HCT116 (cell line): ENCODE measurements around the gene TMEM129. TPM values are rescaled to one million over a fixed set of nuclear protein-coding genes. Genes with fewer than 3 reads are reported as not detected.

ENCODE experiments used
- ATAC-seq: fragments of 200-7000 bp; cut with Tn5 transposase; 2 replicates; pipeline ENCODE4 v1.9.1; 2020; ENCODE audit warnings: mild to moderate bottlenecking, moderate library complexity
- BruUV-seq: library from RNA; stranded (reverse); fragments of 400-500 nt; replicated peaks from 2 replicates; lab custom pipeline; 2021; lab: Mats Ljungman, UMichigan
- CTCF ChIA-PET: fragments of 300-600 bp; sonication (Branson Sonifier 250); formaldehyde crosslinking; loops from one replicate; lab custom pipeline; 2021; ENCODE audit warnings: antibody characterized with exemption; lab: Charles Lee
- POLR2A ChIA-PET: fragments of 300-600, 350-600 bp; sonication (Branson Sonifier 250); formaldehyde crosslinking; loops from one replicate; lab custom pipeline; 2021; ENCODE audit warnings: antibody characterized with exemption; lab: Charles Lee
- RAD21 ChIA-PET, 2 experiments: fragments of 300-600 bp; sonication (Branson Sonifier 250); formaldehyde crosslinking; loops; one replicate each; lab custom pipeline; 2023; ENCODE audit warnings: low total read pairs in 2 of 2; ENCODE audit not compliant: uncharacterized antibody in 2 of 2, unreplicated experiment in 2 of 2, low non-redundant PET in 1 of 2; lab: Charles Lee
- DNase-seq: peaks from one replicate; pipeline ENCODE4 v3.0.0-alpha.2; 2010; ENCODE audit warnings: low read depth, low spot score
- H2AFZ ChIP-seq: fragments of 200-600 bp; shearing (Covaris generic), sonication (generic); 2 replicates; pipeline ENCODE4 v1.6.1; 2017; ENCODE audit warnings: low read depth, mixed run types, mixed read lengths, antibody characterized with exemption, low read length; ENCODE audit not compliant: poor library complexity, severe bottlenecking
- H3K27ac ChIP-seq: 2 replicates; pipeline ENCODE4 v1.5.1; 2012; ENCODE audit warnings: low read depth, low read length
- H3K27me3 ChIP-seq: fragments of 200-600 bp; sonication (generic); 2 replicates; pipeline ENCODE4 v1.6.1; 2016; ENCODE audit warnings: mixed run types, low read length, mixed read lengths; ENCODE audit not compliant: insufficient read depth
- H3K36me3 ChIP-seq, 2 experiments: fragments of 200-500 bp in 1 of 2; fragments of 200-600 bp in 1 of 2; sonication (Bioruptor generic) in 1 of 2; sonication (generic) in 1 of 2; 2 replicates each; pipeline versions ENCODE4 v1.5.1 to v1.6.1; 2014 to 2016; ENCODE audit warnings: low read length in 2 of 2, inconsistent platforms in 1 of 2, mixed read lengths in 1 of 2, mixed run types in 1 of 2; ENCODE audit not compliant: insufficient read depth in 2 of 2, control insufficient read depth in 1 of 2
- H3K4me1 ChIP-seq, 2 experiments: fragments of 200-600 bp in 1 of 2; sonication (generic) in 1 of 2; 2 replicates each; pipeline versions ENCODE4 v1.5.1 to v1.6.1; 2012 to 2017; ENCODE audit warnings: low read length in 2 of 2, inconsistent platforms in 1 of 2, mild to moderate bottlenecking in 1 of 2, mixed read lengths in 1 of 2, mixed run types in 1 of 2, moderate library complexity in 1 of 2; ENCODE audit not compliant: insufficient read depth in 2 of 2, control insufficient read depth in 1 of 2
- H3K4me2 ChIP-seq: fragments of 200-600 bp; sonication (generic); 2 replicates; pipeline ENCODE4 v1.6.1; 2017; ENCODE audit warnings: mixed run types, low read length, mixed read lengths
- H3K4me3 ChIP-seq, 2 experiments: fragments of 200-600 bp in 1 of 2; sonication (generic) in 1 of 2; replicated peaks in 1 of 2; 2 replicates each; pipeline ENCODE4 v1.5.1; 2011 to 2016; ENCODE audit warnings: low read length in 2 of 2, control low read depth in 1 of 2, low read depth in 1 of 2, mild to moderate bottlenecking in 1 of 2, mixed read lengths in 1 of 2, mixed run types in 1 of 2
- H3K79me2 ChIP-seq: fragments of 200-600 bp; sonication (generic); 2 replicates; pipeline ENCODE4 v1.6.1; 2017; ENCODE audit warnings: mild to moderate bottlenecking, mixed run types, low read length, moderate library complexity, mixed read lengths; ENCODE audit not compliant: insufficient read depth
- H3K9ac ChIP-seq: fragments of 200-600 bp; sonication (generic); 2 replicates; pipeline ENCODE4 v1.6.1; 2016; ENCODE audit warnings: low read length, mixed read lengths
- H3K9me2 ChIP-seq: fragments of 200-600 bp; sonication (generic), shearing (Covaris generic); 2 replicates; pipeline ENCODE4 v1.6.1; 2017; ENCODE audit warnings: mixed run types, mild to moderate bottlenecking, moderate library complexity; ENCODE audit not compliant: insufficient read depth
- H3K9me3 ChIP-seq, 2 experiments: fragments of 200-500 bp in 1 of 2; fragments of 200-600 bp in 1 of 2; sonication (Bioruptor generic) in 1 of 2; sonication (generic) in 1 of 2; 2 replicates each; pipeline ENCODE4 v1.6.1; 2014 to 2017; ENCODE audit warnings: low read length in 2 of 2, mixed read lengths in 2 of 2, inconsistent platforms in 1 of 2, low read depth in 1 of 2, mild to moderate bottlenecking in 1 of 2, mixed run types in 1 of 2, moderate library complexity in 1 of 2; ENCODE audit not compliant: control insufficient read depth in 1 of 2, insufficient read depth in 1 of 2
- H4K20me1 ChIP-seq: fragments of 200-600 bp; sonication (generic), shearing (Covaris generic); 2 replicates; pipeline ENCODE4 v1.6.1; 2017; ENCODE audit warnings: mixed run types, mild to moderate bottlenecking, moderate library complexity; ENCODE audit not compliant: insufficient read depth
- CBX3 ChIP-seq: IDR thresholded peaks from 2 replicates; pipeline ENCODE4 v1.6.1; 2012; ENCODE audit warnings: low read depth
- EZH2 ChIP-seq: fragments of 200-600 bp; sonication (generic); IDR thresholded peaks from 2 replicates; pipeline ENCODE4 v1.6.1; 2017; ENCODE audit warnings: antibody characterized with exemption, mixed run types
- FOSL1 ChIP-seq: IDR thresholded peaks from 2 replicates; pipeline ENCODE4 v1.6.1; 2012; ENCODE audit warnings: low read depth
- SP1 ChIP-seq: IDR thresholded peaks from 2 replicates; pipeline ENCODE4 v1.6.1; 2012; ENCODE audit warnings: low read depth
- YY1 ChIP-seq: IDR thresholded peaks from 2 replicates; pipeline ENCODE4 v1.6.1; 2011; ENCODE audit warnings: low read length, low read depth, moderate library complexity, mild to moderate bottlenecking; ENCODE audit not compliant: insufficient replicate concordance; ENCODE audit errors: extremely low read depth
- intact Hi-C: fragments of 100-400 bp; cut with micrococcal nuclease; formaldehyde crosslinking; loops from 2 replicates; pipeline ENCODE4 v1.10.0; 2022
- total RNA-seq: library from RNA; stranded (reverse); gene quantifications from one replicate; pipeline ENCODE4 v1.2.1, GENCODE V29; 2021; ENCODE audit not compliant: unreplicated experiment
- TF ChIP-seq, protein P1 (sequence below): IDR thresholded peaks from 2 replicates; pipeline ENCODE4 v1.6.1; 2012
- TF ChIP-seq, protein P2 (sequence below), 3 experiments: fragments of 200-600 bp in 1 of 3; sonication (generic) in 1 of 3; IDR thresholded peaks in 2 of 3; conservative IDR thresholded peaks in 1 of 3; 2 replicates each; pipeline ENCODE4 v1.5.1; 2012 to 2017; ENCODE audit warnings: low read depth in 2 of 3, low read length in 2 of 3, antibody characterized with exemption in 1 of 3, borderline replicate concordance in 1 of 3, control low read depth in 1 of 3, mild to moderate bottlenecking in 1 of 3, mixed read lengths in 1 of 3, mixed run types in 1 of 3, moderate library complexity in 1 of 3; ENCODE audit not compliant: insufficient read depth in 1 of 3

TMEM129 gene
- total RNA-seq, 1 experiment from 2014 or later = 29.4 TPM

DNA sequence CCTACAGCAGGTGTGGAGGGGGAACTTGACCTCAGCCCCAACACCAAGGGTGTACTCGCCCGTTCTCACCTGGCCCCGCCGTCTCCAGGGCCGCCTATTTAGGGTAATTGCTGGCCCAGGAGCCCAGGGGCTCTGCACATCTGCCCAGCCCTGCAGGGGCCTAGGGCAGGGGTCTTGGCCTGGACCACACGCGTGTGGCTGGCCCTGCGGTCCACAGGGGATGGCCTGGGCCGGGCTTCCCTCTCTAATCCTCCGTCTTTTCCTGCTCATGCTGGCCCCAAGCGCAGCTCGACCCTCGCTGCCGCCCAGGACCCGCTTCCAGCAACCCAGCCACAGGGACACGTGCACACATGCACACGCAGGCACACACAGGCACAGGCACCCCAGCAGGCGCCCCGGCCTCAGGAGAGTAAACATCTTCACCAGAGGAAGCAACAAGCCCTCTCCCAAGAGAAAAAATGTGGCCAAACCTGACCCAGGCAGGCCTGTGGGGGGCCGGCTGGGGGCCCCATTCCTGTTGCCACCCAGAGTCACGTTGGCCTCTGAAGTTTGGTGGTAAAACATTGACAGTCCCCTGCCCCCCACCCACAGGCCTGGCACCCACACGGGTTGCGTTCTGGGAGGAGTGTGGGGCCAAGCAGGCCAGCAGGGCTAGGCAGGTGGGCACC is 47.4 kb upstream of the TMEM129 start:
- Histone ChIP-seq H3K4me2 (peak overlapping the region; percentile 62), H3K9ac (0 out of 2 replicates have a peak overlapping the region, but pooled peaks have one; percentile 2), H3K9me3 (no peaks in the 10 kb centered on the region), H2AFZ (no peak overlapping the region), H4K20me1 (no peaks in the 10 kb centered on the region), H3K27ac (peak overlapping the region; percentile 54; the same call in 1 of the 2 replicates), H3K79me2 (no peaks in the 10 kb centered on the region), H3K4me1 (peaks cover 33 to 35% of the 10 kb centered on the region in 2 experiments), H3K27me3 (no peaks in the 10 kb centered on the region), H3K36me3 (no peaks in the 10 kb centered on the region), H3K4me3 (peak overlapping the region in 1 of 2 experiments; percentile 26; a peak in 1 of 4 replicates), H3K9me2 (no peaks in the 10 kb centered on the region)
- TF ChIP-seq FOSL1 (no peak), EZH2 (no peak), SP1 (no peak), YY1 (no peak), CBX3 (no peak)
- TF ChIP-seq, protein P1, sequence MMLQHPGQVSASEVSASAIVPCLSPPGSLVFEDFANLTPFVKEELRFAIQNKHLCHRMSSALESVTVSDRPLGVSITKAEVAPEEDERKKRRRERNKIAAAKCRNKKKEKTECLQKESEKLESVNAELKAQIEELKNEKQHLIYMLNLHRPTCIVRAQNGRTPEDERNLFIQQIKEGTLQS = no peak
- intact Hi-C loops = no loop called here
- no peak for ATAC-seq
- ChIA-PET CTCF (interaction anchor here (0.6 to 1.6 kb wide), 10 partner anchors 10 to 704 kb away, joined by 3 to 8 read pairs (median 4); partner anchors contain the start of gene FGFR3), POLR2A (interaction anchor here (0.6 to 1.2 kb wide), 2 partner anchors 26 to 546 kb away, joined by 5 to 7 read pairs; no protein-coding TSS in a partner anchor), RAD21 (interaction anchor here (0.6 to 0.7 kb wide), 6 partner anchors 14 to 604 kb away, joined by 3 to 7 read pairs (median 5); no protein-coding TSS in a partner anchor)
- no TSS peak for BruUV-seq
- DNase-seq = no peak

DNA sequence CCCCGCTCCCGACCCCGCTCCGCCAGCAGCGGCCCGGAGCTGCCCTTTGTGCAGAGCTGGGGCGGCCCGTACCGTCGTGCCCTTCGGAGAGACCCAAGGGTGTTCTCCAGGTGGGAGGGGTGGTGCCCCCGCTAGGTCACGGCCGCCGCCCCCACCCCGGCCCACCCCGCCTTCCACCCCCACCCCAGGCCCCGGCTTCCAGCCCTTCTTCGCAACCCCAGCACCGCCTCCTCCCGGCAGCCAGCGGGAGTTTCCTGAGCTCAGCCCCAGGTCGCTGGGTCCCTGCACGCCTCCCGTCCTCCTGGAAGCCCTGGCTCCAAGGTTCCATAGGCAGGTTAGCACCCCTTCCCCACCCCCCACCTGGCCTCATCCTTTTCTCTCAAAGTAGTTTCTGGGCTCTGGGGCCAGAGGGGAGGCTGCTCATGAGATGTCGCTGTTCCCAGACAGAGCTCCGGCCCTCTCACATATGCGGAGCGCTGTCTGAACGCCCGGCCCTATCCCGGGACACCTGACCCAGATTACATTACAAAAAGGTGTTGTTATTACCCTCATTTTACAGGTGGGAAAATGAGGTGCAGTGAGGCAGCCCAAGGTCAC is 46.7 kb upstream of the TMEM129 start:
- no peaks in the 10 kb centered on the region for H3K27me3 ChIP-seq
- no TSS peak for BruUV-seq
- H3K79me2 ChIP-seq = no peaks in the 10 kb centered on the region
- peak overlapping the region; percentile 59; the same call in 1 of the 2 replicates for H3K27ac ChIP-seq
- intact Hi-C loops = no loop called here
- peaks cover 38 to 40% of the 10 kb centered on the region in 2 experiments for H3K4me1 ChIP-seq
- no peaks in the 10 kb centered on the region for H3K9me2 ChIP-seq
- DNase-seq (no peak), ATAC-seq (peak; percentile 71)
- no peaks in the 10 kb centered on the region for H3K9me3 ChIP-seq
- peak overlapping the region; percentile 62 for H3K4me2 ChIP-seq
- ChIA-PET RAD21 (interaction anchor here (0.6 to 0.7 kb wide), 6 partner anchors 14 to 604 kb away, joined by 3 to 7 read pairs (median 5); no protein-coding TSS in a partner anchor), POLR2A (interaction anchor here (0.6 to 1.2 kb wide), 2 partner anchors 27 to 546 kb away, joined by 5 to 7 read pairs; no protein-coding TSS in a partner anchor), CTCF (interaction anchor here (0.6 to 1.6 kb wide), 10 partner anchors 10 to 704 kb away, joined by 3 to 8 read pairs (median 4); partner anchors contain the start of gene FGFR3)
- H3K36me3 ChIP-seq = no peaks in the 10 kb centered on the region
- no peak overlapping the region for H2AFZ ChIP-seq
- H3K9ac ChIP-seq = peak overlapping the region; percentile 2; the same call in 1 of the 2 replicates
- no peak for TF ChIP-seq SP1
- TF ChIP-seq, protein P2, sequence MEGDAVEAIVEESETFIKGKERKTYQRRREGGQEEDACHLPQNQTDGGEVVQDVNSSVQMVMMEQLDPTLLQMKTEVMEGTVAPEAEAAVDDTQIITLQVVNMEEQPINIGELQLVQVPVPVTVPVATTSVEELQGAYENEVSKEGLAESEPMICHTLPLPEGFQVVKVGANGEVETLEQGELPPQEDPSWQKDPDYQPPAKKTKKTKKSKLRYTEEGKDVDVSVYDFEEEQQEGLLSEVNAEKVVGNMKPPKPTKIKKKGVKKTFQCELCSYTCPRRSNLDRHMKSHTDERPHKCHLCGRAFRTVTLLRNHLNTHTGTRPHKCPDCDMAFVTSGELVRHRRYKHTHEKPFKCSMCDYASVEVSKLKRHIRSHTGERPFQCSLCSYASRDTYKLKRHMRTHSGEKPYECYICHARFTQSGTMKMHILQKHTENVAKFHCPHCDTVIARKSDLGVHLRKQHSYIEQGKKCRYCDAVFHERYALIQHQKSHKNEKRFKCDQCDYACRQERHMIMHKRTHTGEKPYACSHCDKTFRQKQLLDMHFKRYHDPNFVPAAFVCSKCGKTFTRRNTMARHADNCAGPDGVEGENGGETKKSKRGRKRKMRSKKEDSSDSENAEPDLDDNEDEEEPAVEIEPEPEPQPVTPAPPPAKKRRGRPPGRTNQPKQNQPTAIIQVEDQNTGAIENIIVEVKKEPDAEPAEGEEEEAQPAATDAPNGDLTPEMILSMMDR (IDR thresholded peaks at IDR 0.05 in 2 of 3, conservative IDR thresholded peaks at IDR 0.05 in 1 of 3; ENCODE audit: borderline replicate concordance in 1 of 3, insufficient read depth in 1 of 3, low read depth in 2 of 3, low read length in 2 of 3) = peak in 2 of 3 experiments; percentile 37 to 42; a peak in 4 of 6 replicates
- no peaks in the 10 kb centered on the region for H4K20me1 ChIP-seq
- H3K4me3 ChIP-seq = peak overlapping the region; percentile 29 to 37
